Activated T-helper 2 cell treated with anti-CD3 and anti-CD28 coated beads, Interferon-gamma antibody, Interleukin-2, Interleukin-4, amounts not matched to agents 10 μg/mL and 5 μg/mL and 100 μg/mL, durations not matched to agents 14 hours and 24 hours and 36 hours (primary cell): ENCODE measurements around the gene LINC00305. TPM values are rescaled to one million over a fixed set of nuclear protein-coding genes. Genes with fewer than 3 reads are reported as not detected.

Experiments
- DNase-seq: peaks from one replicate; pipeline ENCODE4 v3.0.0; 2021; ENCODE audit warnings: low spot score
- H3K27ac Mint-ChIP-seq: one replicate; pipeline ENCODE4 v1.8.0; 2021; ENCODE audit warnings: mixed read lengths
- H3K27me3 Mint-ChIP-seq: one replicate; pipeline ENCODE4 v1.8.0; 2021; ENCODE audit warnings: low read depth, mixed read lengths
- H3K36me3 Mint-ChIP-seq: one replicate; pipeline ENCODE4 v1.8.0; 2021; ENCODE audit warnings: low read depth, mixed read lengths
- H3K4me1 Mint-ChIP-seq: one replicate; pipeline ENCODE4 v1.8.0; 2021; ENCODE audit warnings: low read depth, mixed read lengths
- H3K4me3 Mint-ChIP-seq: one replicate; pipeline ENCODE4 v1.8.0; 2021; ENCODE audit warnings: low read depth, mild to moderate bottlenecking, moderate library complexity, mixed read lengths
- H3K9me3 Mint-ChIP-seq: one replicate; pipeline ENCODE4 v1.8.0; 2021; ENCODE audit warnings: mixed read lengths
- intact Hi-C: fragments of 100-400 bp; cut with micrococcal nuclease; formaldehyde crosslinking; loops from one replicate; pipeline ENCODE4 v1.15.1; 2023
- total RNA-seq: library from RNA; stranded (reverse); gene quantifications from 2 replicates; pipeline ENCODE4 v1.2.3, GENCODE V29; 2022

Gene LINC00305
- total RNA-seq, 1 donor from 2014 or later = not detected

GRCh38 chr18:64100116-64100922 lies 48.6 kb downstream of the LINC00305 start:
- DNase-seq = no peak
- Mint-ChIP-seq H3K4me1 (no peaks in the 10 kb centered on the region), H3K36me3 (no peaks in the 10 kb centered on the region), H3K9me3 (no peaks in the 10 kb centered on the region), H3K27ac (no peak overlapping the region), H3K4me3 (no peak overlapping the region), H3K27me3 (no peaks in the 10 kb centered on the region)
- intact Hi-C loops = no loop called here

- H3K4me3 Mint-ChIP-seq = no peak overlapping the region
- no peaks in the 10 kb centered on the region for H3K36me3 Mint-ChIP-seq
- no peaks in the 10 kb centered on the region for H3K4me1 Mint-ChIP-seq
- no peaks in the 10 kb centered on the region for H3K27me3 Mint-ChIP-seq
- no peak for DNase-seq
- intact Hi-C loops = no loop called here
- H3K27ac Mint-ChIP-seq = no peak overlapping the region
- H3K9me3 Mint-ChIP-seq = no peaks in the 10 kb centered on the region
These were observed 49.6 kb downstream of the LINC00305 start for GRCh38 chr18:64099244-64099643.

- H3K9me3 Mint-ChIP-seq = no peaks in the 10 kb centered on the region
- intact Hi-C loops = no loop called here
- no peaks in the 10 kb centered on the region for H3K36me3 Mint-ChIP-seq
- no peaks in the 10 kb centered on the region for H3K4me1 Mint-ChIP-seq
- H3K4me3 Mint-ChIP-seq = no peak overlapping the region
- no peak for DNase-seq
- H3K27ac Mint-ChIP-seq = no peak overlapping the region
- H3K27me3 Mint-ChIP-seq = no peaks in the 10 kb centered on the region
These were observed 51.4 kb downstream of the LINC00305 start for GRCh38 chr18:64097497-64097896.

GRCh38 chr18:64095056-64095455 lies 53.8 kb downstream of the LINC00305 start:
- intact Hi-C loops = no loop called here
- Mint-ChIP-seq H3K27me3 (no peaks in the 10 kb centered on the region), H3K36me3 (no peaks in the 10 kb centered on the region), H3K27ac (no peak overlapping the region), H3K9me3 (no peaks in the 10 kb centered on the region), H3K4me3 (no peak overlapping the region), H3K4me1 (no peaks in the 10 kb centered on the region)
- no peak for DNase-seq

GRCh38 chr18:64094210-64094609 lies 54.7 kb downstream of the LINC00305 start:
- Mint-ChIP-seq H3K4me1 (no peaks in the 10 kb centered on the region), H3K4me3 (no peak overlapping the region), H3K27ac (no peak overlapping the region), H3K9me3 (no peaks in the 10 kb centered on the region), H3K27me3 (no peaks in the 10 kb centered on the region), H3K36me3 (no peaks in the 10 kb centered on the region)
- intact Hi-C loops = no loop called here
- no peak for DNase-seq

GRCh38 chr18:64091526-64091925 lies 57.4 kb downstream of the LINC00305 start:
- no peaks in the 10 kb centered on the region for H3K9me3 Mint-ChIP-seq
- H3K4me1 Mint-ChIP-seq = no peaks in the 10 kb centered on the region
- no peak overlapping the region for H3K4me3 Mint-ChIP-seq
- H3K36me3 Mint-ChIP-seq = no peaks in the 10 kb centered on the region
- intact Hi-C loops = no loop called here
- H3K27me3 Mint-ChIP-seq = no peaks in the 10 kb centered on the region
- no peak for DNase-seq
- no peak overlapping the region for H3K27ac Mint-ChIP-seq

GRCh38 chr18:64090876-64091275 lies 58.0 kb downstream of the LINC00305 start:
- H3K4me3 Mint-ChIP-seq = no peak overlapping the region
- H3K27me3 Mint-ChIP-seq = no peaks in the 10 kb centered on the region
- H3K4me1 Mint-ChIP-seq = no peaks in the 10 kb centered on the region
- H3K27ac Mint-ChIP-seq = no peak overlapping the region
- no peaks in the 10 kb centered on the region for H3K9me3 Mint-ChIP-seq
- H3K36me3 Mint-ChIP-seq = no peaks in the 10 kb centered on the region
- intact Hi-C loops = no loop called here
- DNase-seq = no peak

GRCh38 chr18:64083916-64084315 lies 65.0 kb downstream of the LINC00305 start:
- Mint-ChIP-seq H3K36me3 (no peaks in the 10 kb centered on the region), H3K27ac (no peak overlapping the region), H3K9me3 (no peaks in the 10 kb centered on the region)

GRCh38 chr18:64082513-64082912 lies 66.4 kb downstream of the LINC00305 start:
- H3K36me3 Mint-ChIP-seq = no peaks in the 10 kb centered on the region
- no peak overlapping the region for H3K27ac Mint-ChIP-seq
- DNase-seq = no peak
- no peaks in the 10 kb centered on the region for H3K9me3 Mint-ChIP-seq
- no peak overlapping the region for H3K4me3 Mint-ChIP-seq
- intact Hi-C loops = no loop called here
- H3K4me1 Mint-ChIP-seq = no peaks in the 10 kb centered on the region
- no peaks in the 10 kb centered on the region for H3K27me3 Mint-ChIP-seq

More at GRCh38 chr18:64083916-64084315, 65.0 kb downstream of the LINC00305 start:
- intact Hi-C loops = no loop called here
- no peak for DNase-seq
- Mint-ChIP-seq H3K27me3 (no peaks in the 10 kb centered on the region), H3K4me3 (no peak overlapping the region), H3K4me1 (no peaks in the 10 kb centered on the region)

GRCh38 chr18:64082054-64082453 lies 66.8 kb downstream of the LINC00305 start:
- no peak for DNase-seq
- Mint-ChIP-seq H3K4me3 (no peak overlapping the region), H3K27me3 (no peaks in the 10 kb centered on the region), H3K4me1 (no peaks in the 10 kb centered on the region), H3K36me3 (no peaks in the 10 kb centered on the region), H3K9me3 (no peaks in the 10 kb centered on the region), H3K27ac (no peak overlapping the region)
- intact Hi-C loops = no loop called here

- Mint-ChIP-seq H3K36me3 (no peaks in the 10 kb centered on the region), H3K27ac (no peak overlapping the region), H3K27me3 (no peaks in the 10 kb centered on the region), H3K4me3 (no peak overlapping the region), H3K9me3 (no peaks in the 10 kb centered on the region), H3K4me1 (no peaks in the 10 kb centered on the region)
- no peak for DNase-seq
- intact Hi-C loops = no loop called here
These were observed 74.9 kb downstream of the LINC00305 start for GRCh38 chr18:64073971-64074370.

GRCh38 chr18:64055019-64055418 lies 93.9 kb downstream of the LINC00305 start:
- intact Hi-C loops = no loop called here
- no peaks in the 10 kb centered on the region for H3K9me3 Mint-ChIP-seq
- H3K27me3 Mint-ChIP-seq = no peaks in the 10 kb centered on the region
- H3K27ac Mint-ChIP-seq = no peak overlapping the region
- no peaks in the 10 kb centered on the region for H3K4me1 Mint-ChIP-seq
- no peaks in the 10 kb centered on the region for H3K36me3 Mint-ChIP-seq
- H3K4me3 Mint-ChIP-seq = no peak overlapping the region
- no peak for DNase-seq

- no peaks in the 10 kb centered on the region for H3K9me3 Mint-ChIP-seq
- no peak overlapping the region for H3K27ac Mint-ChIP-seq
- H3K4me1 Mint-ChIP-seq = no peaks in the 10 kb centered on the region
- no peak overlapping the region for H3K4me3 Mint-ChIP-seq
- H3K36me3 Mint-ChIP-seq = no peaks in the 10 kb centered on the region
- H3K27me3 Mint-ChIP-seq = no peaks in the 10 kb centered on the region
- no peak for DNase-seq
- intact Hi-C loops = no loop called here
These were observed 95.6 kb downstream of the LINC00305 start for GRCh38 chr18:64053246-64053645.
